Left ventricle myocardium inferior (tissue), 1 donor: Measurements from ENCODE around the gene SLX9. TPM values are rescaled to one million over a fixed set of nuclear protein-coding genes. Genes with fewer than 3 reads are reported as not detected.

ENCODE experiments used
- DNase-seq: peaks from one replicate; pipeline ENCODE4 v3.0.0-alpha.2; 2020
- H3K27ac ChIP-seq: fragments of 200-600 bp; replicated peaks from 2 replicates; pipeline ENCODE4 v1.8.0; 2021
- H3K27me3 ChIP-seq: fragments of 200-600 bp; 2 replicates; pipeline ENCODE4 v1.8.0; 2021; ENCODE audit warnings: low read depth
- H3K36me3 ChIP-seq: fragments of 200-600 bp; 2 replicates; pipeline ENCODE4 v1.8.0; 2021
- H3K4me1 ChIP-seq: fragments of 200-600 bp; 2 replicates; pipeline ENCODE4 v1.8.0; 2021
- H3K4me3 ChIP-seq: fragments of 200-600 bp; 2 replicates; pipeline ENCODE4 v1.8.0; 2021; ENCODE audit warnings: mild to moderate bottlenecking, moderate library complexity
- H3K9me3 ChIP-seq: fragments of 200-600 bp; replicated peaks from 2 replicates; pipeline ENCODE4 v1.8.0; 2021
- intact Hi-C: fragments of 100-400 bp; cut with micrococcal nuclease; formaldehyde crosslinking; loops from one replicate; pipeline ENCODE4 v1.11.0; 2022
- total RNA-seq: library from RNA; stranded (reverse); fragmentation: NEBNext Ultra II Directional; extraction: Animal tissue kit (Norgen Biotek cat#: 25700); gene quantifications from one replicate; pipeline ENCODE4 v1.2.1, GENCODE V29; 2021
- TF ChIP-seq, protein P1 (sequence below): fragments of 200-600 bp; IDR thresholded peaks from 2 replicates; pipeline ENCODE4 v1.8.0; 2021; ENCODE audit warnings: antibody characterized with exemption, mild to moderate bottlenecking, borderline replicate concordance
- donor health status: DM: no; HTN: yes; CAD: no; lungs with severe emphysema.

The SLX9 gene
- total RNA-seq, 1 donor from 2014 or later, result 70.7 TPM

DNA sequence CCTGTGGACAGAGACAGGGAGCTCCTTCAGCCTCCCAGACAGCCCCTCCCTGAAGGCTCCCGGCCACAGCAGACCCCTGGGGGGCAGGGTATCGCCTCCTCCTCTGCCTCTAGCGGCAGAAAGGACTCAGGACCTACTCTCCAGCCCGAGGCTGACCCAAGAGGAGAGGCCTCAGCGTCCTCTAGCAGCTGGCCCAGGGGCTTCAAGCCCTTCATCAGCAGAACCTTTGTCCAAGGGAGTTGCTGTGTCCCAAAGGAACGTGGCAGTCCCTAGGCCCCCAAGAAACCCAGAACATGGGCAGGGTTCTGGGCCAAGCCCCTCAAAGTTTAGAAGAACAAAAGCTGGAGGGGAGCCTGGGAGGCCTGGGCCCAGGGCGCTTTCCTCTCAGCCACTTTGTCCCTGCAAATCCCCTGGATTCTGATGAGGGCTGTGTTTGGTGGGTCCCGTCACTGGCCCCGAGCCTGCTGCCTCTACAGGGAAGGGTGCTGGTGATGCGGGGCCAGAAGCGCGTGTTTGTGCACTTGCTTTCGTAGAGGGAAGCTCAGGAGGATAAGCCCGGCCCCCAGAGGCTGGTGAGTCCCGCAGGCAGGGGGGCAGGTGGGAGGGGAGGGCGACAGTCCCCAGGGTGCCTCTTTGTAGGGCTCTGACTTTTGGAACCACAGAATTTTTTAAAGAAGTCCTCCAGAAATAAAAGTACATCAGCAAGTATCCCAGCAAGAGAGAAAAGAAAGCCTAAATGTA lies 32.4 kb upstream of the SLX9 start:
- Histone ChIP-seq H3K27me3 (peaks cover 9% of the 10 kb centered on the region), H3K4me1 (peaks cover 24% of the 10 kb centered on the region), H3K27ac (no peak overlapping the region), H3K9me3 (no peaks in the 10 kb centered on the region), H3K4me3 (no peak overlapping the region), H3K36me3 (no peaks in the 10 kb centered on the region)
- intact Hi-C loops, result no loop called here
- TF ChIP-seq, protein P1, sequence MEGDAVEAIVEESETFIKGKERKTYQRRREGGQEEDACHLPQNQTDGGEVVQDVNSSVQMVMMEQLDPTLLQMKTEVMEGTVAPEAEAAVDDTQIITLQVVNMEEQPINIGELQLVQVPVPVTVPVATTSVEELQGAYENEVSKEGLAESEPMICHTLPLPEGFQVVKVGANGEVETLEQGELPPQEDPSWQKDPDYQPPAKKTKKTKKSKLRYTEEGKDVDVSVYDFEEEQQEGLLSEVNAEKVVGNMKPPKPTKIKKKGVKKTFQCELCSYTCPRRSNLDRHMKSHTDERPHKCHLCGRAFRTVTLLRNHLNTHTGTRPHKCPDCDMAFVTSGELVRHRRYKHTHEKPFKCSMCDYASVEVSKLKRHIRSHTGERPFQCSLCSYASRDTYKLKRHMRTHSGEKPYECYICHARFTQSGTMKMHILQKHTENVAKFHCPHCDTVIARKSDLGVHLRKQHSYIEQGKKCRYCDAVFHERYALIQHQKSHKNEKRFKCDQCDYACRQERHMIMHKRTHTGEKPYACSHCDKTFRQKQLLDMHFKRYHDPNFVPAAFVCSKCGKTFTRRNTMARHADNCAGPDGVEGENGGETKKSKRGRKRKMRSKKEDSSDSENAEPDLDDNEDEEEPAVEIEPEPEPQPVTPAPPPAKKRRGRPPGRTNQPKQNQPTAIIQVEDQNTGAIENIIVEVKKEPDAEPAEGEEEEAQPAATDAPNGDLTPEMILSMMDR, result no peak
- DNase-seq, result no peak

DNA sequence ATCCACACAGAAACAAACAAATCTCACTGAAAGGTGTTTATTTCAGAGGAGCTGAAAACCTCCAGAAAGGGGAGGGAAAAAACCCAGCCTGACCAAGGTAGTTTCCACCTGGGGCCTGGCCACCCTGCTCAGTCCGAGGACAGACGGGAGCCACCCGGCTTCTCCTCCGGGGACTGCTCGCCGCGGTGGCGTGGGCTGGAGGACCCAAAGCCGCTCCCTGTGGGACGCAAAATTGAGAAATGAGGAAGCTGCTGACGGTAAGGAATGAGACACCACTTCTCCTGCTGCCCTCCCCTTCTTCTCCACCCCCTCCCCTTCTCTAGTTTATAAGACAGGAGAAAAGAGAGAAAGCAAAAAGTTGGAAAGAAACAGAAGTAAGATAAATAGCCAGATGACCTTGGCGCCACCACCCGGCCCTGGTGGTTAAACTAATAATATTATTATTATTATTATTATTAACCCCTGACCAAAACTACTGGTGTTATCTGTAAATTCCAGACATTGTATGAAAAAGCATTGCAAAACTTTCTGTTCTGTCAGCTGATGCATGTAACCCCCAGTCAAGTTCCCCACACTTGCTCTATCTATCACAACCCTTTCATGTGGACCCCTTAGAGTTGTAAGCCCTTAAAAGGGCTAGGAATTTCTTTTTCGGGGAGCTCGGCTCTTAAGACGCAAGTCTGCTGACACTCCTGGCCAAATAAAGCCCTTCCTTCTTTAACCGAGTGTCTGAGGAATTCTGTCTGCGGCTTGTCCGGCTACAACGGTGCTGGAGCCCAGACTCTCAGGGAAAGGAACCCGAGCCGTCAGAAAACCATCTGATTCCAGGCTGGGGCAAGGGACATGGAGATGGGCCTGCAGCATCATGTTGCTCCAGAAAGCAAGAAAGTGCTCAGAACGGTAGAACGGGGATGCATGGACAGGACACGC lies 31.6 kb upstream of the SLX9 start:
- H3K27ac ChIP-seq, result no peak overlapping the region
- H3K9me3 ChIP-seq, result no peaks in the 10 kb centered on the region
- DNase-seq, result no peak
- peaks cover 24% of the 10 kb centered on the region for H3K4me1 ChIP-seq
- H3K36me3 ChIP-seq, result no peaks in the 10 kb centered on the region
- TF ChIP-seq, protein P1, result no peak
- H3K27me3 ChIP-seq, result peaks cover 9% of the 10 kb centered on the region
- intact Hi-C loops, result no loop called here
- H3K4me3 ChIP-seq, result no peak overlapping the region

DNA sequence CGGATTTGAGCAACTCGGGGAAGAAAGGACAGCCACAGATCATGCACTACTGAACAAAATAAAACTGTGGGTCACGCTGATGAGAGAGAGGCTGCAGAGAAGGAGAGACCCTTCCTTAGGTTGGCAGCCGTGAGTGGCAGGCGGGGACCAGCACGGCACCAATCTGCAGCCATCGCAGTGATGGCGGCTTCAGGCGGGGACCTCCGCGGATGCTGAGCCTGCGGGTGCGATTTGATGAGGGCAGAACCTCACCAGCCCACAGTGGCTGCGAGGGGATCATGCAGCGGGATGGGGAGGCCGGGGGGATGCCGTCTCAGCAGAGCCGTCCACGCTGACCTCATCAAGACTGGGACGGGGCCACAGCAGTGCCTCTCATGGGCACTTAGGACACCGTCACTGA lies 30.9 kb upstream of the SLX9 start:
- TF ChIP-seq, protein P1, result no peak
- Histone ChIP-seq H3K27me3 (peaks cover 9% of the 10 kb centered on the region), H3K4me3 (no peak overlapping the region), H3K36me3 (no peaks in the 10 kb centered on the region), H3K9me3 (no peaks in the 10 kb centered on the region), H3K4me1 (peaks cover 24% of the 10 kb centered on the region), H3K27ac (no peak overlapping the region)
- no peak for DNase-seq
- intact Hi-C loops, result no loop called here

DNA sequence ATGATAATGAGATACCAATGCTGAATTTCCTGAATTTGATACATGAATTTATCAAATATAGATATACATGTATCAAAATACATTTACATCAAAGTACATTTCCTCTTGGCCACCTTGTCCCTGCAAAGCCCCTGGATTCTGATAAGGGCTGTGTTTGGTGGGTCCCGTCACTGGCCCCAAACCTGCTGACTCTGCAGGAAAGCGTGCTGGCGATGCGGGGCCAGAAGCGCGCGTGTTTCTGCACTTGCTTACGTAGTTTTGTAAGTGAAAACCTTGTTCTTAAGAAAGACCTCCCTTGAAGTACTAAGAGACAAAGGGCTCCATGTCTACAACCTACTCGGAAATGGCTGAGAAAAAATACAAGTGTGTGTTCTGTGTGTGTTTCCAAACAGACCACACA lies 30.1 kb upstream of the SLX9 start:
- H3K9me3 ChIP-seq, result no peaks in the 10 kb centered on the region
- no peaks in the 10 kb centered on the region for H3K36me3 ChIP-seq
- H3K27me3 ChIP-seq, result peaks cover 9% of the 10 kb centered on the region
- no peak for DNase-seq
- no peak overlapping the region for H3K4me3 ChIP-seq
- TF ChIP-seq, protein P1, result no peak
- peaks cover 24% of the 10 kb centered on the region for H3K4me1 ChIP-seq
- intact Hi-C loops, result no loop called here
- no peak overlapping the region for H3K27ac ChIP-seq

DNA sequence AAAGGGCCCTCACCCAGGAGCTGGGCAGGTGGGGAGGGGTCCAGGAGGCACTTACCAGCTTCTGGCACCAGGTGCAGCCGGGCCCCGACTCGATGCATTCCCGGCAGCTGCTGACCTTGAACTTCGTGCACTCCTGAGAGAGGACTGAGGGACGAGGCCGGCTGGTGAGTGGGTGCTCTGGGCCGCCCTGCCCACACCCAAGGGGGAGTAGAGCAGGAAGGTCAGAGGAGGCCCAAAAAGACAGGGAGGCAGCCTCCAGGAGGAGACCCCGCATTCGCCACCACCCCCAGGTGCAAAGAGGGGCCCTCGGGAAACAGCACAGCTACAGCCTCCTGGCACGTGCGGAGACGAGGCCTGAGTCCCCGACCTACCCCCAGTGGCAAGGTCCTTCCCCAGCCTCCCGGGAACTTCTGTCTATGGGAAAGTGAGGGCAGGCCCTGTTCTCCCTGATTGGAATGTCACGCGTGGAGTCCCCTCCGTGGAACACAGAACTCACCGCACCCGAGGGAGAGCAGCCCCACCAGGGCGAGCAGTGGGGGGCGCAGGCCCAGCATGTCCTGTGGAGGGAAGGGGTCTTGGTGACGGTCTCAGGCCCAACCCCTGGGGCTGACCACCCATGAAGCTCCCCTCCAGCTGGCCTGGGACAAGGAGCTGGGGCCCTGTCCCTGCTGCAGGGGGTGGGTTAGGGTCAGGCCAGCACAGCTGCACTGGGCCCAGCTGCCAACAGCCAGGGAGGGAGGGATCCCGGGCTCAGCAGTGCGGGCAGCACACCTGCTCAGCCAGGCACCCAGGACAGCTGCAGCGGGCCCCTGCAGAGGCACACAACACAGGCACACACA lies 29.4 kb upstream of the SLX9 start:
- TF ChIP-seq, protein P1, result no peak
- intact Hi-C loops, result no loop called here
- no peaks in the 10 kb centered on the region for H3K36me3 ChIP-seq
- peaks cover 9% of the 10 kb centered on the region for H3K27me3 ChIP-seq
- peak overlapping the region; percentile 51 for H3K27ac ChIP-seq
- peaks cover 24% of the 10 kb centered on the region for H3K4me1 ChIP-seq
- H3K9me3 ChIP-seq, result no peaks in the 10 kb centered on the region
- H3K4me3 ChIP-seq, result no peak overlapping the region
- DNase-seq, result no peak
